Right lobe of liver (tissue), 6 donors: Measurements from ENCODE around the gene RNF34. TPM values are rescaled to one million over a fixed set of nuclear protein-coding genes. Genes with fewer than 3 reads are reported as not detected.

Experiments used
- ATAC-seq, 4 donors: fragments of 200-7000 bp; cut with Tn5 transposase; one replicate each; pipeline ENCODE4 v1.9.1; 2020; ENCODE audit warnings: mild to moderate bottlenecking in 4 of 4, moderate library complexity in 4 of 4
- DNase-seq, 3 donors: peaks; one replicate each; pipeline ENCODE4 v3.0.0-alpha.2; 2020
- H3K27ac ChIP-seq, 3 donors: fragments of 200-600 bp; one replicate each; pipeline ENCODE4 v1.8.0; 2022
- H3K27me3 ChIP-seq, 2 donors: fragments of 200-600 bp; one replicate each; pipeline ENCODE4 v1.8.0; 2022
- H3K36me3 ChIP-seq, 4 donors: fragments of 200-600 bp; sonication (generic) in 1 of 4; one replicate each; pipeline versions ENCODE4 v1.5.1 to v1.8.0; 2017 to 2022; ENCODE audit warnings: control low read depth in 1 of 4
- H3K4me1 ChIP-seq, 4 donors: fragments of 200-600 bp; sonication (generic) in 1 of 4; one replicate each; pipeline versions ENCODE4 v1.5.1 to v1.8.0; 2017 to 2022; ENCODE audit warnings: control low read depth in 1 of 4
- H3K4me3 ChIP-seq, 3 donors: fragments of 200-600 bp; one replicate each; pipeline ENCODE4 v1.8.0; 2022
- H3K9me3 ChIP-seq, 4 donors: fragments of 200-600 bp; sonication (generic) in 1 of 4; one replicate each; pipeline versions ENCODE4 v1.5.1 to v1.8.0; 2017 to 2022; ENCODE audit warnings: control low read depth in 1 of 4
- POLR2A ChIP-seq: fragments of 450-650 bp; IDR thresholded peaks from one replicate; pipeline ENCODE4 v1.6.1; 2017; ENCODE audit warnings: antibody characterized with exemption, mild to moderate bottlenecking
- WGBS: methylation state at CpG from one replicate; pipeline ENCODE4 v1.1.6; 2018; ENCODE audit warnings: low coverage, low lambda C conversion rate; ENCODE audit not compliant: insufficient coverage; ENCODE audit errors: missing lambda C conversion rate; 5-methylcytosine and 5-hydroxymethylcytosine counted together
- intact Hi-C, 2 donors: fragments of 100-400 bp; cut with DNase I; formaldehyde crosslinking; loops; one replicate each; pipeline versions ENCODE4 v1.11.2 to v1.14.1; 2022
- total RNA-seq, 6 experiments: library from RNA; depleted of rRNA in 2 of 6; stranded (reverse); fragments of >200 nt in 2 of 6; fragmentation: NEBNext Ultra II Directional in 3 of 6; extraction: Animal tissue kit (Norgen Biotek cat#: 25700) in 3 of 6; gene quantifications; one replicate each; pipeline versions ENCODE4 v1.1.0 to v1.2.4, GENCODE V29; 2016 to 2023
- TF ChIP-seq, protein P1 (sequence below), 4 donors: fragments of 200-600 bp in 3 of 4; fragments of 450-650 bp in 1 of 4; IDR thresholded peaks; one replicate each; pipeline versions ENCODE4 v1.5.1 to v1.8.0; 2016 to 2022; ENCODE audit warnings: antibody characterized with exemption in 4 of 4, mild to moderate bottlenecking in 2 of 4
- donor health status: DM: no; HTN: yes; CAD: no.
- donor health status: DM: no; HTN: no; CAD: no.
- donor health status: DM: no; HTN: no; CAD: no.
- donor health status: DM: no; HTN: yes; CAD: no.
- donor health status: DM: no; HTN: yes; CAD: no.

Gene RNF34
- total RNA-seq, 6 experiments from 2014 or later, result 11.7 to 22.3 (median 14.6) TPM

DNA sequence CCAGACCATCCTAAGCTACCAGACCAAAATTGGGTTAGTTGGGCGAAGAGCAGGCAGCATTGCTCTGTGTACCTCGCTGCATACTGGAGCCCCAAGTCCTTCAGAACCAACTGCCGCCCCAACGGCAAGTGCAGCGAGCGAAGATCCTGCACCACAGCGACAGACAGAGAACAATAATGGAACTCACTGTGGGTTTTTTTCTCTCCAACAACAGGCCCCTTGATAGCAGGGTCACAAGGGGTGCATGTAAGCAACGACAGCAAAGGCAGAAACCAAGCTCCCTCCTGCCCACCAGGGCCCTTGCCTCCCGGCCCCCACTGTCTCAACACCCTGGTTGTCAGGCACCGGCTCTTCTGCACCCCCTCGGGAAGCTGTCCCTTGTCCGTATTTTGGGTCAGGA is 39.0 kb downstream of the RNF34 start:
- Histone ChIP-seq H3K27ac (no peak overlapping the region), H3K4me3 (no peak overlapping the region), H3K4me1 (no peaks in the 10 kb centered on the region), H3K27me3 (no peaks in the 10 kb centered on the region), H3K36me3 (peaks cover 0 to 23% (median 10%) of the 10 kb centered on the region in 4 donors), H3K9me3 (no peaks in the 10 kb centered on the region)
- intact Hi-C loops, result loop anchor here in 1 of 2 donors (10.0 kb wide), 1 partner anchor 84 kb away; the partner anchor contains the start of gene ANAPC5
- DNase-seq (no peak), ATAC-seq (no peak)
- TF ChIP-seq, protein P1, sequence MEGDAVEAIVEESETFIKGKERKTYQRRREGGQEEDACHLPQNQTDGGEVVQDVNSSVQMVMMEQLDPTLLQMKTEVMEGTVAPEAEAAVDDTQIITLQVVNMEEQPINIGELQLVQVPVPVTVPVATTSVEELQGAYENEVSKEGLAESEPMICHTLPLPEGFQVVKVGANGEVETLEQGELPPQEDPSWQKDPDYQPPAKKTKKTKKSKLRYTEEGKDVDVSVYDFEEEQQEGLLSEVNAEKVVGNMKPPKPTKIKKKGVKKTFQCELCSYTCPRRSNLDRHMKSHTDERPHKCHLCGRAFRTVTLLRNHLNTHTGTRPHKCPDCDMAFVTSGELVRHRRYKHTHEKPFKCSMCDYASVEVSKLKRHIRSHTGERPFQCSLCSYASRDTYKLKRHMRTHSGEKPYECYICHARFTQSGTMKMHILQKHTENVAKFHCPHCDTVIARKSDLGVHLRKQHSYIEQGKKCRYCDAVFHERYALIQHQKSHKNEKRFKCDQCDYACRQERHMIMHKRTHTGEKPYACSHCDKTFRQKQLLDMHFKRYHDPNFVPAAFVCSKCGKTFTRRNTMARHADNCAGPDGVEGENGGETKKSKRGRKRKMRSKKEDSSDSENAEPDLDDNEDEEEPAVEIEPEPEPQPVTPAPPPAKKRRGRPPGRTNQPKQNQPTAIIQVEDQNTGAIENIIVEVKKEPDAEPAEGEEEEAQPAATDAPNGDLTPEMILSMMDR (IDR thresholded peaks at IDR 0.05), result no peak
- no peak for TF ChIP-seq POLR2A
- 71% methylated on average over 4 of the region's 12 CpGs for WGBS

DNA sequence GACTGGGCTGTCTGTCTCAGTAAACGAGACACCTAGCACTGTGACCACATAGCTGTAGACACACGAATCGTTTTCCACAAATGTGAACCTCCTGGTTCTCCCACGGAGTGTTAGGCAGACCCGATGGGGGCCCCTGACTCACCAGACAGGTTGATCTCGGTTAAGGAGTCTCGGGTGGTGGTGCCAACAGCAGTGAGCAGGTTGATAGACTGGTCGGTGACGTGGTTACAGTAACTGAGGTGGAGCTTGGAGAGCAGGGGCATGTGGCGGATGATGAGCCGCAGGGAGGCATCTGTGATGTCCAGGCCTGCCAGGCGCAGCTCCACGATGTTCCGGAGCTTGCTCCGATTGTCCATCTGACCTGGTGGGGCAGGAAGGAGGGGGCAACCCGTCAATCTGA is 39.8 kb downstream of the RNF34 start:
- TF ChIP-seq, protein P1 (IDR thresholded peaks at IDR 0.05), result no peak
- no peak for TF ChIP-seq POLR2A
- H3K36me3 ChIP-seq, result peaks cover 0 to 23% (median 10%) of the 10 kb centered on the region in 4 donors
- DNase-seq (no peak), ATAC-seq (no peak)
- 96% methylated on average over 3 of the region's 16 CpGs for WGBS
- H3K27me3 ChIP-seq, result no peaks in the 10 kb centered on the region
- no peak overlapping the region for H3K27ac ChIP-seq
- H3K4me3 ChIP-seq, result no peak overlapping the region
- H3K9me3 ChIP-seq, result no peaks in the 10 kb centered on the region
- no peaks in the 10 kb centered on the region for H3K4me1 ChIP-seq
- intact Hi-C loops, result loop anchor here (10.0 kb wide), 2 partner anchors 85 to 115 kb away; partner anchors contain the start of gene ANAPC5 (in 1 of the 2)

DNA sequence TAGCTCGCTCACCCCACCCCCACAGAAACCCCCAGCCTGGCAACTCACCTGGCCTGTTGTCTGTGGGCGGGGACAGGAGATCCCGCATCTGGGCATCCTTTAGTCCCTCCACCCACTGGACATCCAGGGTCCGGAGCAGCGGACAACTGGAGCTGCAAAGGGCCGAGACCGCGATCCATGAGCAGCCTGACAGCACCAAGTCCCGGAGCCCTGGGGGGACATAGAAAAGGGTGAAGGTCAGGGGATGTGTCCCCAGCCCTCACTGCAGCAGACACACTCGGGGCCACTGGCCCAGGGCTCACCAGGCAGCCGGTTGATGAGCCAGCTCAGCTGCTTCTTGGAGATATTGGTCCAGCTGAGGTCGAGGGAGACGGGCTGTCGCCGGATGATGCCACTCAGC is 40.9 kb downstream of the RNF34 start:
- H3K36me3 ChIP-seq, result peaks cover 0 to 23% (median 10%) of the 10 kb centered on the region in 4 donors
- H3K4me3 ChIP-seq, result no peak overlapping the region
- H3K4me1 ChIP-seq, result no peaks in the 10 kb centered on the region
- H3K9me3 ChIP-seq, result no peaks in the 10 kb centered on the region
- DNase-seq (no peak), ATAC-seq (no peak)
- TF ChIP-seq, protein P1 (IDR thresholded peaks at IDR 0.05), result no peak
- no peak for TF ChIP-seq POLR2A
- intact Hi-C loops, result loop anchor here in 1 of 2 donors (10.0 kb wide), 1 partner anchor 116 kb away; no protein-coding TSS in a partner anchor
- no peaks in the 10 kb centered on the region for H3K27me3 ChIP-seq
- H3K27ac ChIP-seq, result no peak overlapping the region
- WGBS, result 100% methylated on average over 3 of the region's 15 CpGs

DNA sequence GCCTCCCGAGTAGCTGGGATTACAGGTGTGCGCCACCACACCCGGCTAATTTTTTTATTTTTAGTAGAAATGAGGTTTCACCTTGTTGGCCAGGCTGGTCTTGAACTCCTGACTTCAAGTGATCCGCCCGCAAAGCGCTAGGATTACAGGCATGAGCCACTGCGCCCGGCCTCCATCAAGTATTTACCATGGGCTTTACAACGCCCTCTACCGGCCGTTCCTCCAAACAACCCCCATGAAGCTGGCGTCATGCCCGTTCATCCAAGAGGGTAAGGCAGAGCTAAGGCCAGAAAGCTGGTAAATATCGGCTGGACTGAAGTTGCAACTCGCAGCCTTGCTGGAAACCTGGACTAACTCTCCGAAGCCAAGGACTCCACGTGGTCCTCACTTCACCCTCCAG is 41.6 kb downstream of the RNF34 start:
- Histone ChIP-seq H3K36me3 (peaks cover 0 to 23% (median 10%) of the 10 kb centered on the region in 4 donors), H3K4me3 (no peak overlapping the region), H3K27ac (no peak overlapping the region), H3K27me3 (no peaks in the 10 kb centered on the region), H3K9me3 (no peaks in the 10 kb centered on the region), H3K4me1 (no peaks in the 10 kb centered on the region)
- WGBS, result 83% methylated on average over 12 of the region's 17 CpGs
- DNase-seq (no peak), ATAC-seq (no peak)
- intact Hi-C loops, result loop anchor here in 1 of 2 donors (10.0 kb wide), 1 partner anchor 117 kb away; no protein-coding TSS in a partner anchor
- TF ChIP-seq POLR2A, result no peak
- TF ChIP-seq, protein P1 (IDR thresholded peaks at IDR 0.05), result peak in 3 of 4 donors; percentile 18 to 23 (median 21)
